GM23338 (cell line): ENCODE measurements around the gene L3MBTL4. TPM values are rescaled to one million over a fixed set of nuclear protein-coding genes. Genes with fewer than 3 reads are reported as not detected.

Source experiments
- ATAC-seq: fragments of 200-7000 bp; cut with Tn5 transposase; 3 replicates; pipeline ENCODE4 v1.9.1; 2020
- DNase-seq: peaks from one replicate; pipeline ENCODE4 v3.0.0-alpha.2; 2015; ENCODE audit warnings: low spot score
- H2AFZ ChIP-seq: fragments of 200-600 bp; sonication (generic); 2 replicates; pipeline ENCODE4 v1.8.0; 2016; ENCODE audit warnings: antibody characterized with exemption, mild to moderate bottlenecking, moderate library complexity
- H3F3A ChIP-seq: fragments of 200-600 bp; sonication (generic); replicated peaks from 2 replicates; pipeline ENCODE4 v1.8.0; 2017; ENCODE audit warnings: antibody characterized with exemption, mixed run types, low read depth
- H3K27ac ChIP-seq: fragments of 200-600 bp; sonication (generic); 2 replicates; pipeline ENCODE4 v1.6.1; 2016; ENCODE audit warnings: low read depth
- H3K27me3 ChIP-seq: fragments of 200-600 bp; sonication (generic); 2 replicates; pipeline ENCODE4 v1.8.0; 2016; ENCODE audit warnings: mild to moderate bottlenecking, mixed run types, moderate library complexity; ENCODE audit not compliant: insufficient read depth
- H3K36me3 ChIP-seq: fragments of 200-600 bp; sonication (generic); 2 replicates; pipeline ENCODE4 v1.8.0; 2016; ENCODE audit warnings: mild to moderate bottlenecking; ENCODE audit not compliant: insufficient read depth
- H3K4me1 ChIP-seq: fragments of 200-600 bp; sonication (generic); 2 replicates; pipeline ENCODE4 v1.8.0; 2016; ENCODE audit warnings: mild to moderate bottlenecking, moderate library complexity; ENCODE audit not compliant: insufficient read depth
- H3K4me2 ChIP-seq: fragments of 200-600 bp; sonication (generic); 2 replicates; pipeline ENCODE4 v1.7.1; 2017; ENCODE audit warnings: mixed run types
- H3K4me3 ChIP-seq: fragments of 200-600 bp; sonication (generic); 2 replicates; pipeline ENCODE4 v1.6.1; 2016; ENCODE audit warnings: mixed run types
- H3K79me2 ChIP-seq: fragments of 200-600 bp; sonication (generic); replicated peaks from 2 replicates; pipeline ENCODE4 v1.8.0; 2017; ENCODE audit warnings: mild to moderate bottlenecking; ENCODE audit not compliant: insufficient read depth
- H3K9me2 ChIP-seq: fragments of 200-600 bp; sonication (generic); 2 replicates; pipeline ENCODE4 v1.8.0; 2017; ENCODE audit not compliant: insufficient read depth
- H4K20me1 ChIP-seq: fragments of 200-600 bp; sonication (generic); replicated peaks from 2 replicates; pipeline ENCODE4 v1.8.0; 2017; ENCODE audit warnings: mild to moderate bottlenecking; ENCODE audit not compliant: insufficient read depth
- H3K27ac Mint-ChIP-seq: 2 replicates; pipeline ENCODE4 v1.8.0; 2020; ENCODE audit warnings: inconsistent platforms, mild to moderate bottlenecking, moderate library complexity, mixed read lengths
- H3K27me3 Mint-ChIP-seq: 3 replicates; pipeline ENCODE4 v1.8.0; 2022; ENCODE audit warnings: low read depth, mild to moderate bottlenecking, moderate library complexity, mixed read lengths, inconsistent platforms; ENCODE audit not compliant: insufficient read depth, poor library complexity
- H3K36me3 Mint-ChIP-seq: 3 replicates; pipeline ENCODE4 v1.8.0; 2021; ENCODE audit warnings: low read depth, mild to moderate bottlenecking, inconsistent platforms, moderate library complexity, mixed read lengths
- H3K4me1 Mint-ChIP-seq: 3 replicates; pipeline ENCODE4 v1.8.0; 2020; ENCODE audit warnings: mild to moderate bottlenecking, inconsistent platforms, mixed read lengths
- H3K4me3 Mint-ChIP-seq: 3 replicates; pipeline ENCODE4 v1.8.0; 2021; ENCODE audit warnings: moderate library complexity, mild to moderate bottlenecking, inconsistent platforms, mixed read lengths
- H3K9me3 Mint-ChIP-seq: 3 replicates; pipeline ENCODE4 v1.8.0; 2020; ENCODE audit warnings: moderate library complexity, mild to moderate bottlenecking, inconsistent platforms, mixed read lengths
- CREB1 ChIP-seq: fragments of 250-450 bp; sonication (Bioruptor Pico); IDR thresholded peaks from 2 replicates; pipeline ENCODE4 v1.5.0; 2020; ENCODE audit warnings: low read depth, mild to moderate bottlenecking, moderate library complexity
- EZH2 ChIP-seq: fragments of 200-600 bp; sonication (generic); IDR thresholded peaks from one replicate; pipeline ENCODE4 v1.8.0; 2017; ENCODE audit warnings: antibody characterized with exemption, mild to moderate bottlenecking, low read depth; ENCODE audit not compliant: unreplicated experiment
- EZH2phosphoT487 ChIP-seq: fragments of 200-600 bp; sonication (generic); IDR thresholded peaks from one replicate; pipeline ENCODE4 v1.8.1; 2018; ENCODE audit warnings: antibody characterized with exemption; ENCODE audit not compliant: unreplicated experiment
- NANOG ChIP-seq: IDR thresholded peaks from 2 replicates; pipeline ENCODE4 v1.6.1; 2016; ENCODE audit warnings: antibody characterized with exemption, borderline replicate concordance
- STAT1 ChIP-seq: IDR thresholded peaks from one replicate; pipeline ENCODE4 v1.6.1; 2016; ENCODE audit warnings: antibody characterized with exemption; ENCODE audit not compliant: unreplicated experiment
- ZNF331 ChIP-seq: fragments of 250-450 bp; sonication (Bioruptor Pico); IDR thresholded peaks from 2 replicates; pipeline ENCODE4 v1.5.0; 2020; ENCODE audit warnings: low read depth, mild to moderate bottlenecking, moderate library complexity
- polyA plus RNA-seq: library from polyadenylated mRNA; unstranded; fragments of >200 nt; fragmentation: Nextera tagmentation; extraction: Ambion mirVana; gene quantifications from 2 replicates; pipeline ENCODE4 v1.2.1, GENCODE V29; 2016
- total RNA-seq: library from RNA; depleted of rRNA; stranded (reverse); fragments of >200 nt; shearing (Covaris generic); gene quantifications from 2 replicates; pipeline ENCODE4 v1.2.3, GENCODE V29; 2014
- TF ChIP-seq, protein P1 (sequence below): fragments of 250-450 bp; sonication (Bioruptor Pico); IDR thresholded peaks from 2 replicates; pipeline ENCODE4 v1.5.0; 2020; ENCODE audit warnings: mild to moderate bottlenecking, moderate library complexity
- TF ChIP-seq, protein P2 (sequence below): IDR thresholded peaks from one replicate; pipeline ENCODE4 v1.6.1; 2018; ENCODE audit warnings: antibody characterized with exemption; ENCODE audit not compliant: unreplicated experiment
- TF ChIP-seq, protein P3 (sequence below): IDR thresholded peaks from 2 replicates; pipeline ENCODE4 v1.6.1; 2016; ENCODE audit warnings: antibody characterized with exemption

L3MBTL4 gene
- total and polyA plus RNA-seq, 2 experiments from 2014 or later, result 0.48 to 2.8 TPM

DNA sequence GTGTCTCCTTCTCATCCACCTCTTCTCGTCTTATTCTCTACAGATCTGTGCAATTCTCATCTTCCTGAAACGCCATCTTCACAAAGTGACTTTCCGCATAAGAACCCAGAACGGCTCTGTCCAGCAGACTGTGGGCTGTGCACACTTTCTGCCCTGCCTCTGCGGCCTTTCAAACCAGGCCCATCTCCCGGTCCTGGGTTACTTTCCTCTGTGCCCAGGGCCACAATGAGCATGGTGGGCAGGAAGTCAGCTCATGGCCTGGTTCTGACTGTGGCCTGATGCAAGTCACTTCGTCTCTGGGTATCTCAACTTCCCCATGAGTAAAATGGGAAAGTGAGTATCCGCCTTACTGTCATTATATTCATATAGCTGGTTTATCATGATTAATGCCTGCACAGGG, 447.7 kb downstream of the L3MBTL4 start:
- peaks cover 39% of the 10 kb centered on the region for H3K4me1 Mint-ChIP-seq
- H3K79me2 ChIP-seq, result no peaks in the 10 kb centered on the region

More for the DNA sequence above, 447.7 kb downstream of the L3MBTL4 start:
- Mint-ChIP-seq H3K27me3 (peaks cover 8% of the 10 kb centered on the region), H3K27ac (no peak overlapping the region), H3K9me3 (no peaks in the 10 kb centered on the region), H3K4me3 (no peak overlapping the region), H3K36me3 (no peaks in the 10 kb centered on the region)
- no peak for ATAC-seq
- Histone ChIP-seq H3F3A (no peaks in the 10 kb centered on the region), H3K27me3 (no peaks in the 10 kb centered on the region), H3K4me3 (no peak overlapping the region), H2AFZ (no peak overlapping the region), H4K20me1 (no peaks in the 10 kb centered on the region), H3K36me3 (no peaks in the 10 kb centered on the region), H3K27ac (no peak overlapping the region), H3K9me2 (0 out of 2 replicates have a peak, but pooled peaks cover 4% of the 10 kb centered on the region), H3K4me2 (no peak overlapping the region), H3K4me1 (peaks cover 27% of the 10 kb centered on the region)
- TF ChIP-seq ZNF331 (CRISPR knock-in tag), result no peak
- TF ChIP-seq, protein P1, sequence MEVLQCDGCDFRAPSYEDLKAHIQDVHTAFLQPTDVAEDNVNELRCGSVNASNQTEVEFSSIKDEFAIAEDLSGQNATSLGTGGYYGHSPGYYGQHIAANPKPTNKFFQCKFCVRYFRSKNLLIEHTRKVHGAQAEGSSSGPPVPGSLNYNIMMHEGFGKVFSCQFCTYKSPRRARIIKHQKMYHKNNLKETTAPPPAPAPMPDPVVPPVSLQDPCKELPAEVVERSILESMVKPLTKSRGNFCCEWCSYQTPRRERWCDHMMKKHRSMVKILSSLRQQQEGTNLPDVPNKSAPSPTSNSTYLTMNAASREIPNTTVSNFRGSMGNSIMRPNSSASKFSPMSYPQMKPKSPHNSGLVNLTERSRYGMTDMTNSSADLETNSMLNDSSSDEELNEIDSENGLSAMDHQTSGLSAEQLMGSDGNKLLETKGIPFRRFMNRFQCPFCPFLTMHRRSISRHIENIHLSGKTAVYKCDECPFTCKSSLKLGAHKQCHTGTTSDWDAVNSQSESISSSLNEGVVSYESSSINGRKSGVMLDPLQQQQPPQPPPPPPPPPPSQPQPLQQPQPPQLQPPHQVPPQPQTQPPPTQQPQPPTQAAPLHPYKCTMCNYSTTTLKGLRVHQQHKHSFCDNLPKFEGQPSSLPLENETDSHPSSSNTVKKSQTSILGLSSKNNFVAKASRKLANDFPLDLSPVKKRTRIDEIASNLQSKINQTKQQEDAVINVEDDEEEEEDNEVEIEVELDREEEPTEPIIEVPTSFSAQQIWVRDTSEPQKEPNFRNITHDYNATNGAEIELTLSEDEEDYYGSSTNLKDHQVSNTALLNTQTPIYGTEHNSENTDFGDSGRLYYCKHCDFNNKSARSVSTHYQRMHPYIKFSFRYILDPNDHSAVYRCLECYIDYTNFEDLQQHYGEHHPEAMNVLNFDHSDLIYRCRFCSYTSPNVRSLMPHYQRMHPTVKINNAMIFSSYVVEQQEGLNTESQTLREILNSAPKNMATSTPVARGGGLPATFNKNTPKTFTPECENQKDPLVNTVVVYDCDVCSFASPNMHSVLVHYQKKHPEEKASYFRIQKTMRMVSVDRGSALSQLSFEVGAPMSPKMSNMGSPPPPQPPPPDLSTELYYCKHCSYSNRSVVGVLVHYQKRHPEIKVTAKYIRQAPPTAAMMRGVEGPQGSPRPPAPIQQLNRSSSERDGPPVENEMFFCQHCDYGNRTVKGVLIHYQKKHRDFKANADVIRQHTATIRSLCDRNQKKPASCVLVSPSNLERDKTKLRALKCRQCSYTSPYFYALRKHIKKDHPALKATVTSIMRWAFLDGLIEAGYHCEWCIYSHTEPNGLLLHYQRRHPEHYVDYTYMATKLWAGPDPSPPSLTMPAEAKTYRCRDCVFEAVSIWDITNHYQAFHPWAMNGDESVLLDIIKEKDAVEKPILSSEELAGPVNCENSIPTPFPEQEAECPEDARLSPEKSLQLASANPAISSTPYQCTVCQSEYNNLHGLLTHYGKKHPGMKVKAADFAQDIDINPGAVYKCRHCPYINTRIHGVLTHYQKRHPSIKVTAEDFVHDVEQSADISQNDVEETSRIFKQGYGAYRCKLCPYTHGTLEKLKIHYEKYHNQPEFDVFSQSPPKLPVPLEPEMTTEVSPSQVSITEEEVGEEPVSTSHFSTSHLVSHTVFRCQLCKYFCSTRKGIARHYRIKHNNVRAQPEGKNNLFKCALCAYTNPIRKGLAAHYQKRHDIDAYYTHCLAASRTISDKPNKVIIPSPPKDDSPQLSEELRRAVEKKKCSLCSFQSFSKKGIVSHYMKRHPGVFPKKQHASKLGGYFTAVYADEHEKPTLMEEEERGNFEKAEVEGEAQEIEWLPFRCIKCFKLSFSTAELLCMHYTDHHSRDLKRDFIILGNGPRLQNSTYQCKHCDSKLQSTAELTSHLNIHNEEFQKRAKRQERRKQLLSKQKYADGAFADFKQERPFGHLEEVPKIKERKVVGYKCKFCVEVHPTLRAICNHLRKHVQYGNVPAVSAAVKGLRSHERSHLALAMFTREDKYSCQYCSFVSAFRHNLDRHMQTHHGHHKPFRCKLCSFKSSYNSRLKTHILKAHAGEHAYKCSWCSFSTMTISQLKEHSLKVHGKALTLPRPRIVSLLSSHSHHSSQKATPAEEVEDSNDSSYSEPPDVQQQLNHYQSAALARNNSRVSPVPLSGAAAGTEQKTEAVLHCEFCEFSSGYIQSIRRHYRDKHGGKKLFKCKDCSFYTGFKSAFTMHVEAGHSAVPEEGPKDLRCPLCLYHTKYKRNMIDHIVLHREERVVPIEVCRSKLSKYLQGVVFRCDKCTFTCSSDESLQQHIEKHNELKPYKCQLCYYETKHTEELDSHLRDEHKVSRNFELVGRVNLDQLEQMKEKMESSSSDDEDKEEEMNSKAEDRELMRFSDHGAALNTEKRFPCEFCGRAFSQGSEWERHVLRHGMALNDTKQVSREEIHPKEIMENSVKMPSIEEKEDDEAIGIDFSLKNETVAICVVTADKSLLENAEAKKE (CRISPR knock-in tag), result no peak
- TF ChIP-seq EZH2phosphoT487, result no peak
- no peak for TF ChIP-seq NANOG
- no peak for TF ChIP-seq STAT1
- TF ChIP-seq, protein P2, sequence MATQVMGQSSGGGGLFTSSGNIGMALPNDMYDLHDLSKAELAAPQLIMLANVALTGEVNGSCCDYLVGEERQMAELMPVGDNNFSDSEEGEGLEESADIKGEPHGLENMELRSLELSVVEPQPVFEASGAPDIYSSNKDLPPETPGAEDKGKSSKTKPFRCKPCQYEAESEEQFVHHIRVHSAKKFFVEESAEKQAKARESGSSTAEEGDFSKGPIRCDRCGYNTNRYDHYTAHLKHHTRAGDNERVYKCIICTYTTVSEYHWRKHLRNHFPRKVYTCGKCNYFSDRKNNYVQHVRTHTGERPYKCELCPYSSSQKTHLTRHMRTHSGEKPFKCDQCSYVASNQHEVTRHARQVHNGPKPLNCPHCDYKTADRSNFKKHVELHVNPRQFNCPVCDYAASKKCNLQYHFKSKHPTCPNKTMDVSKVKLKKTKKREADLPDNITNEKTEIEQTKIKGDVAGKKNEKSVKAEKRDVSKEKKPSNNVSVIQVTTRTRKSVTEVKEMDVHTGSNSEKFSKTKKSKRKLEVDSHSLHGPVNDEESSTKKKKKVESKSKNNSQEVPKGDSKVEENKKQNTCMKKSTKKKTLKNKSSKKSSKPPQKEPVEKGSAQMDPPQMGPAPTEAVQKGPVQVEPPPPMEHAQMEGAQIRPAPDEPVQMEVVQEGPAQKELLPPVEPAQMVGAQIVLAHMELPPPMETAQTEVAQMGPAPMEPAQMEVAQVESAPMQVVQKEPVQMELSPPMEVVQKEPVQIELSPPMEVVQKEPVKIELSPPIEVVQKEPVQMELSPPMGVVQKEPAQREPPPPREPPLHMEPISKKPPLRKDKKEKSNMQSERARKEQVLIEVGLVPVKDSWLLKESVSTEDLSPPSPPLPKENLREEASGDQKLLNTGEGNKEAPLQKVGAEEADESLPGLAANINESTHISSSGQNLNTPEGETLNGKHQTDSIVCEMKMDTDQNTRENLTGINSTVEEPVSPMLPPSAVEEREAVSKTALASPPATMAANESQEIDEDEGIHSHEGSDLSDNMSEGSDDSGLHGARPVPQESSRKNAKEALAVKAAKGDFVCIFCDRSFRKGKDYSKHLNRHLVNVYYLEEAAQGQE, result no peak
- no peak for TF ChIP-seq CREB1 (CRISPR knock-in tag)
- TF ChIP-seq EZH2, result no peak
- TF ChIP-seq, protein P3, sequence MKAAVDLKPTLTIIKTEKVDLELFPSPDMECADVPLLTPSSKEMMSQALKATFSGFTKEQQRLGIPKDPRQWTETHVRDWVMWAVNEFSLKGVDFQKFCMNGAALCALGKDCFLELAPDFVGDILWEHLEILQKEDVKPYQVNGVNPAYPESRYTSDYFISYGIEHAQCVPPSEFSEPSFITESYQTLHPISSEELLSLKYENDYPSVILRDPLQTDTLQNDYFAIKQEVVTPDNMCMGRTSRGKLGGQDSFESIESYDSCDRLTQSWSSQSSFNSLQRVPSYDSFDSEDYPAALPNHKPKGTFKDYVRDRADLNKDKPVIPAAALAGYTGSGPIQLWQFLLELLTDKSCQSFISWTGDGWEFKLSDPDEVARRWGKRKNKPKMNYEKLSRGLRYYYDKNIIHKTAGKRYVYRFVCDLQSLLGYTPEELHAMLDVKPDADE, result no peak
- DNase-seq, result no peak
